Liver (tissue), 3 donors: Measurements from ENCODE around the gene ZNF618.

Source experiments
- MAX ChIP-seq: IDR thresholded peaks from 2 replicates; pipeline ENCODE4 v1.6.1; 2016; ENCODE audit warnings: antibody characterized with exemption
- RAD21 ChIP-seq, 2 donors: IDR thresholded peaks; 2 replicates each; pipeline ENCODE4 v1.6.1; 2016; ENCODE audit warnings: antibody characterized with exemption in 2 of 2, mild to moderate bottlenecking in 2 of 2
- RXRA ChIP-seq, 2 donors: IDR thresholded peaks; 2 replicates each; pipeline ENCODE4 v1.6.1; 2017 to 2018; ENCODE audit warnings: antibody characterized with exemption in 2 of 2, mild to moderate bottlenecking in 1 of 2
- TAF1 ChIP-seq: conservative IDR thresholded peaks from 2 replicates; pipeline ENCODE4 v1.6.1; 2016; ENCODE audit warnings: antibody characterized with exemption, mild to moderate bottlenecking
- YY1 ChIP-seq: IDR thresholded peaks from 2 replicates; pipeline ENCODE4 v1.6.1; 2016; ENCODE audit warnings: antibody characterized with exemption, mild to moderate bottlenecking
- TF ChIP-seq, protein P1 (sequence below): fragments of 150-350 bp; IDR thresholded peaks from 2 replicates; pipeline ENCODE4 v1.5.1; 2017; ENCODE audit warnings: improper control_type of control experiment, low read depth, low read length; ENCODE audit not compliant: missing input control
- donor health status: healthy.
- donor health status: healthy.

- TF ChIP-seq MAX (no peak), YY1 (no peak), TAF1 (no peak), RXRA (IDR thresholded peaks at IDR 0.05) (no peak), RAD21 (IDR thresholded peaks at IDR 0.05) (no peak)
- TF ChIP-seq, protein P1, sequence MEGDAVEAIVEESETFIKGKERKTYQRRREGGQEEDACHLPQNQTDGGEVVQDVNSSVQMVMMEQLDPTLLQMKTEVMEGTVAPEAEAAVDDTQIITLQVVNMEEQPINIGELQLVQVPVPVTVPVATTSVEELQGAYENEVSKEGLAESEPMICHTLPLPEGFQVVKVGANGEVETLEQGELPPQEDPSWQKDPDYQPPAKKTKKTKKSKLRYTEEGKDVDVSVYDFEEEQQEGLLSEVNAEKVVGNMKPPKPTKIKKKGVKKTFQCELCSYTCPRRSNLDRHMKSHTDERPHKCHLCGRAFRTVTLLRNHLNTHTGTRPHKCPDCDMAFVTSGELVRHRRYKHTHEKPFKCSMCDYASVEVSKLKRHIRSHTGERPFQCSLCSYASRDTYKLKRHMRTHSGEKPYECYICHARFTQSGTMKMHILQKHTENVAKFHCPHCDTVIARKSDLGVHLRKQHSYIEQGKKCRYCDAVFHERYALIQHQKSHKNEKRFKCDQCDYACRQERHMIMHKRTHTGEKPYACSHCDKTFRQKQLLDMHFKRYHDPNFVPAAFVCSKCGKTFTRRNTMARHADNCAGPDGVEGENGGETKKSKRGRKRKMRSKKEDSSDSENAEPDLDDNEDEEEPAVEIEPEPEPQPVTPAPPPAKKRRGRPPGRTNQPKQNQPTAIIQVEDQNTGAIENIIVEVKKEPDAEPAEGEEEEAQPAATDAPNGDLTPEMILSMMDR = no peak
Measured at GRCh38 chr9:114034196-114034595, 158.1 kb downstream of the ZNF618 start.
